HG02852 (cell line): ENCODE results near the gene PPP1R26.
A peak's percentile ranks its signal among the peaks of the same experiment; 100 is the strongest.

ENCODE experiments used
- ATAC-seq: cut with Tn5 transposase; IDR thresholded peaks from one replicate; pipeline ENCODE4 v1.9.1; 2021; ENCODE audit warnings: mild to moderate bottlenecking, moderate library complexity; ENCODE audit not compliant: unreplicated experiment

Gene PPP1R26

GRCh38 chr9:135486267-135487065 is 6.9 kb downstream of the PPP1R26 start:
- no peak for ATAC-seq

DNA sequence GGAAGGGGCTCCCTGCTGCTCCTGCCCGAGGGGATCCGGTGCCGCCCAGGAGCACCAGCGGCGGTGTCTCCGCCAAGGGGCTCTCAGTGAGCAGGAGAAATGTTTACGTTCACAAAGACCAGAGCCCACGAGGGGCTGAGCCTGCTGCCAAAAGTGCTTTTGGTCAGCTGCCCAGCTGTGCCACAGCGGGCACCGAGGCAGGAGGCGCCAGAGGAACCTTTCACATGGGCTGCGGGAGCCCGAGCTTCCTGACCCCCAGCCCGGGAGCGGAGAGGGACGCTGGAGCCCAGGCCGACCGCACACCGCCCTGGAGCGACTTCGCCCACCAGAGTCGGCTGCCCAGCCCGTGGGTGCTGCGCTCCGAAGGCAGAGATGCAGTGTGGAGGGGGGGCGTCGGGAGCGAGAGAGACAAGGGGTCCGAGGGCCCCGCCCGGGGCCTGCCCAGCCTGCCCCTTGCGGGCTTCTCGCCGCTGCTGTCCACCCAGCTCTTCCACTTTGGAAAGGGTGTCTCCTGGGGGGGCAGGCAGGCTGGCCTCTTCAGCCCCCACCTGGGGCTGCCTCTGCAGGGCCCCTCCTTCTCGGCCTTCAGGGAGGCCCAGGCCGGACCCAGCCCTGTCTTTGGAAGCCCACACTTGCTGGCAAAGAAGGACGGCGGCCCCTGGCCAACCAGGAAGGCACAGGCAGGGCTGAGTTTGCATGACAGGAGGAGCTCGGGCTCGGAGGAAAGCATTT is 7.9 kb downstream of the PPP1R26 start:
- no peak for ATAC-seq

DNA sequence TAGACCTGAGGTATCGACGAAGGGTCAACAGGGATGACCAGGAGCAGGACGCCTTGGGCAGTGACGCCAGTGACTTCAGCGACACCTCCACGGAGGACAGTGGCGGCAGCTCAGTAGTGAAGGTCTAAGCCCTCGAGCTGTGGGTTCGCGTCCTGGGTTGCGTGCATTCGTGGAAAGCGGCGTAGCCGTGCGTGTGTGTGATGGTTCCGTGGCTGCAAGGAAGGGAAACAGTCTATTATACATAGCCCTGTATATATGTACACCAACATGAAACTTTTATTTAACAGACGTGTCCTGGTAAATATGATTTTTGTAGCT is 8.4 kb downstream of the PPP1R26 start:
- ATAC-seq: no peak

DNA sequence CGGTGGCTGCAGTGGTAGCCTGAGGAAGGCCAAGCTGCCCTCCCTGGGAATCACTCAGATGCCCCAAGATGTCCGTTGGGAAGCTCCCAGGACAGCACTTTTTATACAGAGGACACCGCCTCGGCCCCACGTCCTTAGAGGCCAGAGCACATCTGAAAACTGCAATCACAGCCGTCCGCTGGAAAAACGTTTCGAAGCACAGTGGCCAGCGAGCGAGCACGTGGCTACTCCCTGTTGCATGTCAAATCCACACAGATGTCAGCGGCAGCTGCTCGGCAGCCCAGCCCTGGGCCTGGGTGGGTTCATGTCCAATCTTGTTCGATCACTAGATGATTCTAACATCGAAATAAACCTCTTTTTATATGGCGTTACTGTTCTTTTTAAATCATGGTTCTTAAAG is 8.9 kb downstream of the PPP1R26 start:
- ATAC-seq: no peak

- no peak for ATAC-seq
These were observed 9.8 kb downstream of the PPP1R26 start for GRCh38 chr9:135489188-135489906.

GRCh38 chr9:135490166-135490870 is 10.7 kb downstream of the PPP1R26 start:
- no peak for ATAC-seq

DNA sequence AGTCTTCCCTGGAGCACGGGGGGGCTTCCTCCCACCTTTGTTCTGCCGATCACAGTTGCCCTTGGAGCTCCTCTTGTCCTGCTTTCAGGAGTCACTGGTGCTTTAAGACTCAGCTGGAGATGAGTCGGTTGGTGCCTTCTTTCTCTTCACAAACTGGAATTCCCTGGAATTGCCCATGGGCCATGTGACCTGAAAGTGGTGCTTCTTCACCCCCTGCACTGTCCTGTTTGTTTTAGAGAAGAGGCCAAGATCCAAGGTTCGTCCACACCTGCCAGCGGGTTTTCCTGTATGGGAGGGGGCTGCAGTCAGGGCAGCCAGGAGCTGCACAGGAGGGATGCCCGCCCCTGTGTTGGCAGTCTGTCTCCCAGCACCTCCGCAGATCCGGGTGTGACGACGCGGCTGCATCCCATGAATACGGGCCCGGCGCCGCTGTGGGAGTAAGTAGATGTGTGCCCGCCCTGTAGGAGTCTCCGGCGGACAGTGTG is 11.4 kb downstream of the PPP1R26 start:
- no peak for ATAC-seq

- no peak for ATAC-seq
These were observed 12.2 kb downstream of the PPP1R26 start for GRCh38 chr9:135491764-135492163.

DNA sequence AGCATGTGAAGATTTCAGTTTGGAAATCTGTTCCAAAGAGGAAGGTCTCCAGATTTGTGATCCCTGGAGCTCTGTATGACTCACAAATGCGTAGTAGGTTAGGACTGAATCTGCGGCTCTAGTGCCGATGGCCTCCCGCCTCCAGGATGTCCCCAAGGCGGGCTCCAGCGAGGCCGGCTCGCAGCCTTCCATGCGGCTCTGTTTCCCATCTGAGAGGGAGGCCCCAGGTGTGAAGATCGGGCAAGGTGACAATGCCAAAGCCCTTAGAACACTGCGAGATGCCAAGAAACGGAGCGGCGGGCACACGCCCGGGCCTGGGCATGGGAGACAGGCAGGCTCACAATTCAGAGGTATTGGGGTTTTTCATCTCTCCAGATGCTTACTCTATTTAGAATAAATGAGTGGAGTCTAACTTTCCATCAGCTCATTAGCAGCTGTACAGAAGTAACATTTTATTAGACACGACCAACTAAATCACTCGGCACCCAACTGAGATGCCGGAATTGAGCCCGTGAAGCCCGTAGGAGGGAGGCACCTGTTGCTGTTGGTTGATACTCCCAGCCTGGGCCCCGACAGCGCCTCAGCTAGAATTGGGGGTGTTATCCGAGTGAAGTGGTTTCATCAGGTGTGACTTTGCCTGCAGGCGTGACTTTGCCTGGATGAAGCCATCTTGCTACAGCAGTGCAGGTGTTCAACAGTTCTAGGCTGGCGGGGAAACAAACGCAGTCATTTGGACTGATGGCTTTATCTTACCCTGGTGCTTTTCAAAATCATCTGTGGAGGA is 13.5 kb downstream of the PPP1R26 start:
- ATAC-seq: no peak

DNA sequence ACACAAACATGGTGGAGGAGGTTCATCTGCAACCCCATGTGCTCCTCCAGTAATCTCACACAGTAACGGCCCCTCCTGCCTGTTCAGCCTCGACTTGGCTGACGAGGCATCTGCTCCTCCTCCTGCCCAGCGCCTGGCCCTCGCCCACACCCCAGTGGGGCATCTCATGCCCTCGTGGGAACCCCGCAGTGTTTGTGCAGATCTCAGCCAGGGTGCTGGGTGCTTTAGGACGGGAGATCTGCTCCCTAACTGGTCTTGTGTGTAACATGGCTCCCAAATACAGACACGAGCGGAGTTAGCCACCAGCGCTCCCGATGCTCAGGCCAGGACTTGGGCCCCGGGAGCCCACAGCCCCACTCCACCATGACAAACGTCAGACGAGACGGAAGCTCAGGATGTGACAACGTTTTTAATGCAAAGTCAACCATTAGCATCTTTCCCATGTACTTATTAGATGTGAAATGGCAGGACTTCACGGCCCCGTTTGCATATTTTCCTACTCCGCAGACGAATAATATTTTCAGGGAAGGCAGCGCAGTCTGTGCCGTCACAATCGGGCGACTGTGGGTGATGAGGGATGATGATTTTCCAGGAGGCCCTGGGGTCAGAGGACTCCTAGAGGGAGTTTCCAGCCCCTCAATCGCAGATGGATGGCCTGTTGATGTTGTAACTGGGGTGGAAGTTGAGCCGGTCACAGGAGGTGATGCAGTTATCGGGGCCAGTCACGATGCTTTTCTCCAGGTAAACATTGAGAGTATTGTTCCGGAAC is 15.4 kb downstream of the PPP1R26 start:
- ATAC-seq: no peak

GRCh38 chr9:135498381-135499126 is 19.0 kb downstream of the PPP1R26 start:
- no peak for ATAC-seq

DNA sequence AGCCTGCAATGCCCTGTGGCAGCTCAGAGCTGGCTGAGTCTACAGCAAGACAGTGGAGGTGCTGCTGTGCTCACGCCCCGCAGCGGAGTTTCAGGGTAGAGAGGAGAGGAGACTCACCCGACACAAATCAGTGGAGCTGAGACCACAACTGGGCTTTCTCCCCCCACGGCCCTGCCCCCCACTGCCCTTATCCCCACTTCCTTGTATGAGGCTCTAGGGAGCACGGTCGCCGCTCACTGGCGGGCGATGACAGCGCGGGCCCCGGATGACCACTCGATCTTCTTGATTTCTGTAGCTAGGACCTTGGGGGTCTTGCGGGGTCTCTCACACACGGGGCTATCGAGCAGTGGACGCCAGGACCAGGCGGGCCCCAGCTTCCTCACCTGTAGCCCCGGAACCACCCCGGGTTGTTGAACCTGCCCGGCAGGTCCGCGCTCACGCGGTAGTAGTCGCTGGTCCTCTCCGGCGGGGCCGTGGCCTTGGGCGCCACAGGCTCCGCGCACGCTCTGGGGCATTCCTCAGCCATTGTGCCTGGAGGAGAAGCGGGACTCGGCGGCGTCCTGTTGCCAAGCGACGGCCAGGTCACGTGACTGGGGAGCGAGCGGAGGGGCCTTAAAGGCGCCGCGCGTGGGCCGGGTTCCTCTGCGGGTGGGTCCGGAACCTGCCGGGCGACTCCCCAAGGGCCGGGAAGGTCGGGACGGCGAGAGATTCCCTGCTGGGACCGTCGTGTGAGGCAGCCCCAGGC is 19.9 kb downstream of the PPP1R26 start:
- peak; percentile 48 for ATAC-seq

- peak; percentile 10 for ATAC-seq
These were observed 20.5 kb downstream of the PPP1R26 start for GRCh38 chr9:135500071-135500524.

- ATAC-seq: peak; percentile 81
These were observed 21.1 kb downstream of the PPP1R26 start, which contains the start of gene MRPS2 for GRCh38 chr9:135500525-135501260. TSS of gene MRPS2 (plus strand) at chr9:135500682. CDS start at chr9:135500711, 29 bp downstream.

- ATAC-seq: no peak
These were observed 21.9 kb downstream of the PPP1R26 start for GRCh38 chr9:135501261-135502167.
